Panc1 (cell line): ENCODE results near the gene ELMO1. TPM values are rescaled to one million over a fixed set of nuclear protein-coding genes. Genes with fewer than 3 reads are reported as not detected.

Source experiments
- ATAC-seq: fragments of 200-7000 bp; cut with Tn5 transposase; 2 replicates; pipeline ENCODE4 v1.9.1; 2020; ENCODE audit warnings: mild to moderate bottlenecking, moderate library complexity
- BruUV-seq: library from RNA; stranded (reverse); fragments of 400-500 nt; replicated peaks from 2 replicates; lab custom pipeline; 2021; lab: Mats Ljungman, UMichigan
- CTCF ChIA-PET: fragments of 300-600 bp; sonication (Branson Sonifier 250); formaldehyde crosslinking; loops from one replicate; lab custom pipeline; 2022; ENCODE audit warnings: antibody characterized with exemption; lab: Charles Lee
- POLR2A ChIA-PET: fragments of 300-600 bp; sonication (Branson Sonifier 250); formaldehyde crosslinking; loops from one replicate; lab custom pipeline; 2022; ENCODE audit warnings: antibody characterized with exemption; lab: Charles Lee
- DNase-seq: peaks from one replicate; pipeline ENCODE4 v3.0.0-alpha.2; 2010; ENCODE audit warnings: low read depth, low spot score
- H3K27ac ChIP-seq: 2 replicates; pipeline ENCODE4 v1.5.1; 2011; ENCODE audit warnings: mild to moderate bottlenecking, low read length, inconsistent platforms
- H3K27me3 ChIP-seq: fragments of 200-500 bp; sonication (Bioruptor generic); 2 replicates; pipeline ENCODE4 v1.6.0; 2014; ENCODE audit warnings: low read length, inconsistent platforms; ENCODE audit not compliant: control insufficient read depth, insufficient read depth
- H3K36me3 ChIP-seq: fragments of 200-500 bp; sonication (Bioruptor generic); 2 replicates; pipeline ENCODE4 v1.5.1; 2014; ENCODE audit warnings: inconsistent platforms, mild to moderate bottlenecking, low read length, moderate library complexity; ENCODE audit not compliant: control insufficient read depth, insufficient read depth
- H3K4me1 ChIP-seq: 2 replicates; pipeline ENCODE4 v1.5.1; 2011; ENCODE audit warnings: inconsistent platforms, mild to moderate bottlenecking, low read length, moderate library complexity; ENCODE audit not compliant: control insufficient read depth, insufficient read depth
- H3K4me3 ChIP-seq, 2 experiments: 2 replicates each; pipeline ENCODE4 v1.5.1; 2011 to 2012; ENCODE audit warnings: low read depth in 2 of 2, low read length in 2 of 2, mild to moderate bottlenecking in 2 of 2, inconsistent platforms in 1 of 2, moderate library complexity in 1 of 2
- H3K9me3 ChIP-seq: fragments of 200-500 bp; sonication (Bioruptor generic); 2 replicates; pipeline ENCODE4 v1.5.1; 2014; ENCODE audit warnings: low read depth, mild to moderate bottlenecking, inconsistent platforms, low read length, moderate library complexity; ENCODE audit not compliant: control insufficient read depth, insufficient read depth
- CTCF ChIP-seq: fragments of 450-650 bp; IDR thresholded peaks from 2 replicates; pipeline ENCODE4 v1.5.1; 2017; ENCODE audit warnings: mild to moderate bottlenecking
- POLR2AphosphoS5 ChIP-seq: IDR thresholded peaks from 2 replicates; pipeline ENCODE4 v1.6.1; 2012; ENCODE audit warnings: mild to moderate bottlenecking, low read depth, low read length, moderate library complexity
- REST ChIP-seq, 2 experiments: IDR thresholded peaks; 2 replicates each; pipeline ENCODE4 v1.6.1; 2011 to 2012; ENCODE audit warnings: low read depth in 2 of 2, control low read depth in 1 of 2, low read length in 1 of 2, mild to moderate bottlenecking in 1 of 2, moderate library complexity in 1 of 2; ENCODE audit not compliant: insufficient read depth in 1 of 2
- SIN3A ChIP-seq: IDR thresholded peaks from 2 replicates; pipeline ENCODE4 v1.6.1; 2012; ENCODE audit warnings: low read depth, mild to moderate bottlenecking, low read length, moderate library complexity, borderline replicate concordance; ENCODE audit not compliant: insufficient read depth
- TCF7L2 ChIP-seq: IDR thresholded peaks from 2 replicates; pipeline ENCODE4 v1.6.1; 2011; ENCODE audit warnings: mild to moderate bottlenecking, low read depth, low read length, inconsistent platforms
- in situ Hi-C: cut with HindIII; loops from 2 replicates; pipeline ENCODE4 v1.10.0; 2016; ENCODE audit warnings: low sequenced_read_pairs, low pct_unique_long_range_greater_than_20kb
- intact Hi-C: fragments of 100-400 bp; cut with micrococcal nuclease; formaldehyde crosslinking; loops from one replicate; pipeline ENCODE4 v1.10.0; 2022; ENCODE audit not compliant: unreplicated experiment
- total RNA-seq: library from RNA; stranded (reverse); gene quantifications from one replicate; pipeline ENCODE4 v1.2.1, GENCODE V29; 2021; ENCODE audit not compliant: unreplicated experiment

ELMO1 gene
- total RNA-seq, 1 experiment from 2014 or later, result 0.80 TPM

- in situ Hi-C loops (no loop called here), intact Hi-C loops (no loop called here)
- ChIA-PET POLR2A (no interaction called here), CTCF (no interaction called here)
- Histone ChIP-seq H3K36me3 (no peaks in the 10 kb centered on the region), H3K27ac (no peak overlapping the region), H3K4me1 (no peaks in the 10 kb centered on the region), H3K27me3 (peaks cover 30% of the 10 kb centered on the region), H3K9me3 (no peaks in the 10 kb centered on the region), H3K4me3 (no peak overlapping the region)
- no TSS peak for BruUV-seq
- ATAC-seq, result no peak
- no peak for TF ChIP-seq POLR2AphosphoS5
- no peak for TF ChIP-seq CTCF
- no peak for TF ChIP-seq TCF7L2
- TF ChIP-seq SIN3A, result no peak
- TF ChIP-seq REST (IDR thresholded peaks at IDR 0.05; ENCODE audit: insufficient read depth in 1 of 2, low read depth in 2 of 2, low read length in 1 of 2), result no peak
- DNase-seq, result no peak
Observed at GRCh38 chr7:37220664-37221063, 228.0 kb downstream of the ELMO1 start.

GRCh38 chr7:37218956-37219355, 229.7 kb downstream of the ELMO1 start:
- BruUV-seq, result no TSS peak
- intact Hi-C loops (no loop called here), in situ Hi-C loops (no loop called here)
- TF ChIP-seq SIN3A (no peak), TCF7L2 (no peak), REST (IDR thresholded peaks at IDR 0.05; ENCODE audit: insufficient read depth in 1 of 2, low read depth in 2 of 2, low read length in 1 of 2) (0 out of 4 replicates have a peak, but pooled peaks of 1 of the 2 experiments have one; percentile 4), POLR2AphosphoS5 (no peak), CTCF (no peak)
- DNase-seq (no peak), ATAC-seq (no peak)
- no peaks in the 10 kb centered on the region for H3K9me3 ChIP-seq
- no peak overlapping the region for H3K27ac ChIP-seq
- H3K36me3 ChIP-seq, result no peaks in the 10 kb centered on the region
- H3K4me3 ChIP-seq, result no peak overlapping the region
- H3K27me3 ChIP-seq, result peaks cover 18% of the 10 kb centered on the region
- no peaks in the 10 kb centered on the region for H3K4me1 ChIP-seq
- POLR2A ChIA-PET, result no interaction called here
- CTCF ChIA-PET, result no interaction called here
